GM19455 (cell line): Measurements from ENCODE around the gene F11R.
"Not testable (repeated sequence)": the region's sequence is repeated elsewhere in the genome, so short reads cannot be mapped to it uniquely, and the experiment has no call there.

ENCODE experiments used
- ATAC-seq: cut with Tn5 transposase; IDR thresholded peaks from one replicate; pipeline ENCODE4 v1.9.1; 2021; ENCODE audit not compliant: unreplicated experiment

Gene F11R

GRCh38 chr1:160978510-160978927, 42.4 kb downstream of the F11R start:
- ATAC-seq: no peak

DNA sequence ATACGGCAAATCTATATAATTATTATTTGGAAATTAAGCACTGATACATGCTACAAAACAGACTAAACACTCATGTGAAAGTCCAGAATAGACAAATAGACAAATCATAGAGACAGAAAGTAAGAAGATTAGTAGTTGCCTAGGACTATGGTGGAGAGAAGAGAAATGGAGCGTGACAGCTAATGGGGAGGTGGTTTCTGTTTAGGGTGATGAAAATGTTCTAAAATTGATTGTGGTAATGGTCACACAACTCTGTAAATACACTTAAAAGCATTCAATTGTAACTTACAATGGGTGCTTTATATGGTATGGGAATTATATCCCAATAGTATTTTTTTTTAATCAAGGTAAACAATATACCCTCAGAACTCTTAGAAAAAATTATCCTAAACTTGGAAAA, 45.9 kb downstream of the F11R start:
- no peak for ATAC-seq

- ATAC-seq: no peak
These were observed 47.5 kb downstream of the F11R start for GRCh38 chr1:160973491-160973890.

GRCh38 chr1:160972939-160973338, 48.0 kb downstream of the F11R start:
- ATAC-seq: no peak

DNA sequence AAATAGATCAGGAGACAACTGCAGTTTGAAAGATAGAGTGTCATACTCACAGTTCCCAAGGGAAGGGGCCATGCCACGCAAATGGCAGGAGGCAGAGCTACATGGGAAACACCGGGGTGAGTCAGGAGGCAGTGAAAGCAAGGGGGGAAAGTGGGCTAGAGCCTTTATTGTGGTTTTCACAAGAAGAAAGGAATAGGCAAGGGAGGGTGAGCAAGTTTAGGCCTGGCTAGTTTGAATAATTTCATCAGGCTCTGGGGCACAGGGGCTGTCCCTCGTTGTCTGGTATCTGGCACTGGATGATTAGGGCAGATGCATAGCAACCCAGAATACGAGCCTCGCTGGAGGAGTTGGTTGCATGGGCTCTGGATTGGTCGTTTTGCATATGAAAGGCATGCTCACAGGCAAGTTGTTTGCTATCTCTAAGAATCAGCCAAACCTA, 49.3 kb downstream of the F11R start:
- ATAC-seq: no peak

GRCh38 chr1:160963521-160963920, 57.4 kb downstream of the F11R start:
- no peak for ATAC-seq

- ATAC-seq: no peak
These were observed 59.5 kb downstream of the F11R start for GRCh38 chr1:160961419-160961818.

DNA sequence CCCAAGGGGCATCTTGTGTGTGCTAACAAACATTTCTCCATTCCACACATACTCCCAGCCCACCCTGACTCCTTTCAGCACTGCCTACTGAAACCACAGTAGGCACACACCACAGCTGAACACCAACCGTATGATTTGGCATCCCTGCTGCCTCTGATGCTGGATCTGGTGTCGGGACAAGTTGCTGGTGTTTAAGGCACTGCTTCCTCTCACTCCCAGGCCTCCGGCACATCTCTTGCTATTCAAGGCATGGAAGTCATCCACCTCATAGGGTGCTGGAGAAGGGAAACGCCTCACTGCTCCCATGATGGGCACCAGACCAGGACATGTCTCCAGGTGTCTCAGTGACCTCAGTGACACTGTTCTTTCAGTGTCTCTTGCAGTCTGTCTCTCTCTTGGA, 64.0 kb downstream of the F11R start:
- ATAC-seq: no peak

DNA sequence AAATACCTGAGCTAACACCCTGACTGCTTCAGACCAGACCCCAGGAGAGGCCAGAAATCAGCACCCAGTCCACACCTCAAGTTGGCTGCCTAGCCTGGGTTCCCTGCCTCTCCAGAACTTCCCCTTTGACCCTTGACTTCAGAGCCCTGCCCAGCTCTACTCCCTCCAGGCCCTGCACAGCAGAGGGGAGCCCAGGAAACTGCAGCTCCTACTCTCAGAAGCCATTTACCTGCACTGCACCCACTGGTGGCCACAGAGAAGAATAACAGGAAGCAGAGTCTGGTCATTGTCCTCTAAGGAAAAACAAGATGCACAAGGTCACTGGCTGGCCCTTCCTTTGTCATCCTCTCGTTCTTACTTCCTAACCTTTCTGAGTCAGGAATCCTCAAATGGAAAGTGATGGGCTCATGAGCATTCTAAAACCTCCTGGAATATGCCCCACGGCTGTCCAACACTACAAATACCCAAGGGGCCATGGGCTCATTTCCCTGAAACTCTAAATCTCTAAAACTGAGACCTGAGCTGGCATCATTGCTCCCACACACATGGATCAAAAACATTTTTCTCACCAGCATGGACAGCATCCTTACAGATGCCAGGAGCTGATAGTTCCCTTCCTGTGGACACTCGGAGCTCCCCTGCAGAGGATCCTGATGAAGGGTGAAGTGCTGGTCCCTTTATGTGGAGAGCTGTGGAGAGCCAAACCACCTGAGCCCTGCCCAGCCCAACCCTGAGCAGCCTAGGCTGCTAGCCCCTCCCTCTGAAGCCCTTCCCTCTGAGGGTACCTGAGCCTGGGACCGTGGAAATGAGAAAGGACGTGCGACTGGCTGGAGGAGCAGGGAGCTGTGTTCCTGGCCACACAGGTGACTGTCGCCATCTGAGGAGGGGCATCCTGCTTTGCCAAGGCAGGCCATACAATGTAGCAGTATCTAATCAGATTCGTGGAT, 66.5 kb downstream of the F11R start, which contains the start of gene ITLN2:
Gene ITLN2, minus strand, starts transcription at position 652 of the 947 bp plus-strand sequence. Its CDS starts 68 bp downstream, at position 584.
- ATAC-seq: no peak

DNA sequence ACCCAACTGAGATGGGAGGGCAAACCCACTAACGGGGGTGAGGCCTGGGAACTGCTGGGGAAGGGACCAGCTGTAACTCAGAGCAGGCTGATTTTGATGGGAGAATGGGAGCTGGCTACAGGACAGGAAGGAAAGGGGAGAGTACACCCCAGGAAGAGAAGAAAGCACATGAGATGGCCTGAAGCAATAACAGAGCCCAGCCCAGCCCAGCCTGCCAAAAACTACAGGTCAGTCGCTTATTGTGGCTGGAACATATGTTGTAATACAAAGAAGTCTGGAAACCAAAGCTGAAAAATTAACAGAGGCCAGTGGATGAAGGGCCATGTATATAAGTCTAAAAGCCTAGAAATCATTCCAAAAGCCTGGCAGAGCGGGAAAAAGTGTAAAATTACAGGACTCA, 67.9 kb downstream of the F11R start:
- no peak for ATAC-seq

DNA sequence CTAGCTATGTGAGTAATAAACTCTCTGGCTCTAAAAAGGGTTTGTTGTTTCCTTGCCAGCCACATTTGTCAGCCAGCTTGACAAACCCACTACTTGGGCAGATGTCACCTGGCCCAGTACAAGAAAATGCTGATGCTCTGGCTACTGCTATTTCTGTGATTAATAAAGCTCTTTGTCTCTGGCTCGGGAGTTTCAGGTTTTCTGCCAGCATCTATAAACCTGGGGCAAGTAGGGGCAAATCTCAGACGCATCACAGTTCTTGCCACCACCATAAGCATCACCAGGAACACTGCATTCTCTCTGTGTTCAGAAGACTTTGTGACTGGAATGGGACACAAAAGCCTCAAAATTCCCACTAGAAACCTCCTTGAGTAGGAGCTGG, 68.8 kb downstream of the F11R start:
- no peak for ATAC-seq

DNA sequence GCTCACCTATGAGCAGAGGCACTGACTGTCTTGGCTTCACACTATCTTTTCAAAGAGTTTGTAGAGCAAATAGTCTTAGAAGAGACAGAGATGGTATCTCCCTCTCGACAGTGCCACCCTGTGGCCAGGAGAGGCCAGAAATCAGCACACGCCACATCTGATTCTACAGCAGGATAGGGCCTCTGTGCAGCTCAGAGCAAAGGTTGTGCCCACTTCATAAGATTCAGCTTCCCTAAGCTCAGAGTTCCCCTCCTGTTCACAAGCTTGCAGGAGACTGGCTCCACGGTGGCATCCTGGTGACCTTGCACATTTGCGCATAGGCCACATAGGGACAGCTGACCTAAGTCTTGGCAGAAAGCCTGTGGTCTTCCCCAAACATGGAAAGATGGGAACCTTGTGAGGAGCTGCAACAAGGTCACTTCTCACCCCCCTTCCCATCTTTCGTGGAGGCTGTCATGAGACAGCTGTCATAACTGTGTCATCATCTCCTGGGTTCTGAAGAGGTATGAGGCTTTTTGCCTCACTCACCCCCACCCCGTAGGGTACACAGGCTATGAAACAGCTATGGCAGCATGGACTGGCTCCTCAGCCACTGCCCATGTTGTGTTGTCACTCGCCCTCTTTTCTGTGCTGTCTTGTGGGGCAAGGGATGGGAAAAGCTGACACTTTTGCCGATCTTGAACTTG, 69.4 kb downstream of the F11R start:
- ATAC-seq: no peak

DNA sequence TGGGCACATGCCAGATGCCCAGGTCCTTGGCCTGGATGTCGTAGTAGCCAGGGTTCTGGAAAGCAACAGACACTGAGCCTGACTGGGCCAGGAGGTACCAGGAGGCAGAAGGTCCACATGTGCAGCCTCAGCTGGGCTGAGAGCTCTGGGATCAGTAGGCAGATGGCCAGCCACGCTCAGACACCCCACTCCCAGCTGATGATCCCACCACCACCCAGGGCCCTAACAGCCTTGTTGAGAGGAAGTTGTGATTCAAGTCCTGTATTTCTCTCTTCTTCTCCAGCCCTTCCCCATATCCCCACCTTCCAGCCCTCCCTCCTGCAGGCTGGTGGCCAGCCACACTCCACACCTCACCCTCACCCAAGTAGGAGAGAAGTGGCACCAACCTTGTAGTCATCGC, 70.3 kb downstream of the F11R start:
- ATAC-seq: no peak

DNA sequence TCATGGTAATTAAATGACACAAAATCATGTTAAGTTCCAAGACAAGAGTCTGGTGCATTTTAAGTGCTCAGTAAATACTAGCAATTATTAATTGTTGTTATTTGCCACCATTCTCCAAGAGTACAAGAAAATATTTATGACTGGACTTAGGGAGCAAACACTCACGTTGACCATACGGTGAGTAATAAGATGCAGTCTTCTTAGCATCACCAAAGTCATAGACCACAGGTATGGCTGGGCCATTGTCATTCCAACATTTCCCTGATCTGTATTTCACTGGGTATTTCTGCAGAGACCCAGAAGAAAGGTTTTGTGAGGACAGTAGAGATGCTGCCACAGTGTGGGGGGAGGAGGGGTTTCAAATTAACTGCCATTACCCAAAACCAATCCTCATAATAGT, 71.1 kb downstream of the F11R start:
- no peak for ATAC-seq

- ATAC-seq: not testable (repeated sequence)
These were observed 71.6 kb downstream of the F11R start for GRCh38 chr1:160949216-160949880.

DNA sequence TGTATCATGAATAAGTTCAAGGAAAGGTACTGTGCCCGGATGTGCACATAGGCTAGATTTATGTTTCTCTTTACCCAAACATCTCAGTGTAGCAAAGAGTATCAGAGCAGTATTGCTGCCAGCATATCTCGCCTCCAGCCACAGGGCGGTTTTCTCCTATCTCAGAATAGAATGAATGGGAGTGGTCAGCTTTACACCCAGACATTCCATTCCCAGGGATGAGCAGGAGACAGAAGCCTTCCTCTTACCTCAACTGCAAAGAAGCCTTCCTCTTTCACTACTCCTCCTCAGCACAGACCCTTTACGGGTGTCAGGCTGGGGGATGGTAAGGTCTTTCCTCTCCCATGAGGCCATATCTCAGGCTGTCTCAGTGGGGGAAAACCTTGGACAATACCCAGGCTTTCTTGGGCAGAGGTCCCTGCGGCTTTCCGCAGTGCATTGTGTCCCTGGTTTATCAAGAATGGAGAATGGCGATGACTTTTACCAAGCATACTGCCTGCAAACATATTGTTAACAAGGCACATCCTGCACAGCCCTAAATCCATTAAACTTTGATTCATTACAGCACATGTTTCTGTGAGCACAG, 73.7 kb downstream of the F11R start:
- ATAC-seq: not testable (repeated sequence)

GRCh38 chr1:160945881-160946280, 75.1 kb downstream of the F11R start:
- not testable (repeated sequence) for ATAC-seq
